Measurements from ENCODE around the gene ARHGAP31.
"Not testable (repeated sequence)": the region's sequence is repeated elsewhere in the genome, so short reads cannot be mapped to it uniquely, and the experiment has no call there.

Gene ARHGAP31

GRCh38 chr3:119367000-119367399 is 72.8 kb downstream of the ARHGAP31 start:
- DNase-seq (ENCODE audit: low read depth in 1 of 2, low spot score in 1 of 2) = no peak
- H3K4me3 ChIP-seq (replicated peaks; ENCODE audit: insufficient read depth, low read length) = no peak overlapping the region
- TF ChIP-seq REST (IDR thresholded peaks at IDR 0.05; ENCODE audit: insufficient replicate concordance, low read depth) (no peak), POLR2AphosphoS5 (IDR thresholded peaks at IDR 0.05; ENCODE audit: low read depth) (no peak), SPI1 (IDR thresholded peaks at IDR 0.05; ENCODE audit: borderline replicate concordance, low read depth) (no peak), GABPA (IDR thresholded peaks at IDR 0.05; ENCODE audit: low read depth) (no peak)
- TF ChIP-seq, protein P1, sequence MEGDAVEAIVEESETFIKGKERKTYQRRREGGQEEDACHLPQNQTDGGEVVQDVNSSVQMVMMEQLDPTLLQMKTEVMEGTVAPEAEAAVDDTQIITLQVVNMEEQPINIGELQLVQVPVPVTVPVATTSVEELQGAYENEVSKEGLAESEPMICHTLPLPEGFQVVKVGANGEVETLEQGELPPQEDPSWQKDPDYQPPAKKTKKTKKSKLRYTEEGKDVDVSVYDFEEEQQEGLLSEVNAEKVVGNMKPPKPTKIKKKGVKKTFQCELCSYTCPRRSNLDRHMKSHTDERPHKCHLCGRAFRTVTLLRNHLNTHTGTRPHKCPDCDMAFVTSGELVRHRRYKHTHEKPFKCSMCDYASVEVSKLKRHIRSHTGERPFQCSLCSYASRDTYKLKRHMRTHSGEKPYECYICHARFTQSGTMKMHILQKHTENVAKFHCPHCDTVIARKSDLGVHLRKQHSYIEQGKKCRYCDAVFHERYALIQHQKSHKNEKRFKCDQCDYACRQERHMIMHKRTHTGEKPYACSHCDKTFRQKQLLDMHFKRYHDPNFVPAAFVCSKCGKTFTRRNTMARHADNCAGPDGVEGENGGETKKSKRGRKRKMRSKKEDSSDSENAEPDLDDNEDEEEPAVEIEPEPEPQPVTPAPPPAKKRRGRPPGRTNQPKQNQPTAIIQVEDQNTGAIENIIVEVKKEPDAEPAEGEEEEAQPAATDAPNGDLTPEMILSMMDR (IDR thresholded peaks at IDR 0.05; ENCODE audit: insufficient read depth, low read length) = no peak
- H3K27ac ChIP-seq (replicated peaks) = no peak overlapping the region
- no peaks in the 10 kb centered on the region for H3K27me3 ChIP-seq (ENCODE audit: insufficient read depth, poor library complexity, severe bottlenecking)

- DNase-seq (ENCODE audit: low read depth in 1 of 2, low spot score in 1 of 2) = no peak
- Histone ChIP-seq H3K27ac (replicated peaks) (no peak overlapping the region), H3K27me3 (ENCODE audit: insufficient read depth, poor library complexity, severe bottlenecking) (no peaks in the 10 kb centered on the region), H3K4me3 (replicated peaks; ENCODE audit: insufficient read depth, low read length) (no peak overlapping the region)
- no peak for TF ChIP-seq POLR2AphosphoS5 (IDR thresholded peaks at IDR 0.05; ENCODE audit: low read depth)
- no peak for TF ChIP-seq GABPA (IDR thresholded peaks at IDR 0.05; ENCODE audit: low read depth)
- TF ChIP-seq REST (IDR thresholded peaks at IDR 0.05; ENCODE audit: insufficient replicate concordance, low read depth) = no peak
- TF ChIP-seq SPI1 (IDR thresholded peaks at IDR 0.05; ENCODE audit: borderline replicate concordance, low read depth) = no peak
- TF ChIP-seq, protein P1 (IDR thresholded peaks at IDR 0.05; ENCODE audit: insufficient read depth, low read length) = no peak
These were observed 74.1 kb downstream of the ARHGAP31 start for GRCh38 chr3:119368298-119368697.

DNA sequence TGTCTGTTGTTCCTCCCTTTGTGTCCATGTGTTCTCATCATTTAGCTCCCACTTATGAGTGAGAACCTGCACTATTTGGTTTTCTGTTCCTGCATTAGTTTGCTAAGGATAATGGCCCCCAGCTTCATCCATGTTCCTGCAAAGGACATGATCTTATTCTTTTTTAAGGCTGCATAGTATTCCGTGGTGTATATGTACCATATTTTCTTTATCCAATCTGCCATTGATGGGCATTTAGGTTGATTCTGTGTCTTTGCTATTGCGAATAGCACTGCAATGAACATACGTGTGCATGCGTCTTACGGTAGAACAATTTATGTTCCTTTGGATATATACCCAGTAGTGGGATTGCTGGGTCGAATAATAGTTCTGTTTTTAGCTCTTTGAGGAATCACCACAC is 77.6 kb downstream of the ARHGAP31 start:
- H3K27me3 ChIP-seq (ENCODE audit: insufficient read depth, poor library complexity, severe bottlenecking); H3K27ac ChIP-seq (replicated peaks); DNase-seq (ENCODE audit: low read depth in 1 of 2, low spot score in 1 of 2); H3K4me3 ChIP-seq (replicated peaks; ENCODE audit: insufficient read depth, low read length): not testable (repeated sequence)

- no peak for DNase-seq (ENCODE audit: low read depth in 1 of 2, low spot score in 1 of 2)
- TF ChIP-seq GABPA (IDR thresholded peaks at IDR 0.05; ENCODE audit: low read depth) (no peak), SPI1 (IDR thresholded peaks at IDR 0.05; ENCODE audit: borderline replicate concordance, low read depth) (no peak), REST (IDR thresholded peaks at IDR 0.05; ENCODE audit: insufficient replicate concordance, low read depth) (no peak), POLR2AphosphoS5 (IDR thresholded peaks at IDR 0.05; ENCODE audit: low read depth) (no peak)
- TF ChIP-seq, protein P1 (IDR thresholded peaks at IDR 0.05; ENCODE audit: insufficient read depth, low read length) = no peak
- H3K4me3 ChIP-seq (replicated peaks; ENCODE audit: insufficient read depth, low read length) = no peak overlapping the region
These were observed 80.9 kb downstream of the ARHGAP31 start for GRCh38 chr3:119375106-119375505.

More at GRCh38 chr3:119375106-119375505, 80.9 kb downstream of the ARHGAP31 start:
- no peaks in the 10 kb centered on the region for H3K27me3 ChIP-seq (ENCODE audit: insufficient read depth, poor library complexity, severe bottlenecking)
- H3K27ac ChIP-seq (replicated peaks) = no peak overlapping the region
